ENCODE data around the gene CDK5RAP2.

CDK5RAP2 gene

DNA sequence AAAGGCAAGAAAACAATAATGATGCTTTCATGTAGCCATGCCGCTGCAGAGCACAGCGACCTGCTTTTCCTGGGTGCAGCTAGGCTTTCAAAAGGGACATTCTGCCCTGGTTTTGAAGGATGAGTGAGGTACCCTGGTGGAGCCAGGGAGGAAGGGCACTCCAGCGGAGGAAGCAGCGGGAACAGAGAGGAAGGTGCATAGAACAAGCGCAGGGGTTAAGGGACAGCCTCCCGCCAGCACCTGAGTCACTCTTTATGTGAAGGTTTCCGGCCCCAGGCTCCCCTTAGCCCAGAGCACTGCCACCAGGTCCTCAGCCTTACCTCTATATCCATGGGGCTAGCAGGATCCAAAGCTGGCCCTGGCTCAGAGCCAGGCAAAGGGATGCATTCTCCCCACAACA is 221.1 kb downstream of the CDK5RAP2 start:
- TF ChIP-seq, protein P1, sequence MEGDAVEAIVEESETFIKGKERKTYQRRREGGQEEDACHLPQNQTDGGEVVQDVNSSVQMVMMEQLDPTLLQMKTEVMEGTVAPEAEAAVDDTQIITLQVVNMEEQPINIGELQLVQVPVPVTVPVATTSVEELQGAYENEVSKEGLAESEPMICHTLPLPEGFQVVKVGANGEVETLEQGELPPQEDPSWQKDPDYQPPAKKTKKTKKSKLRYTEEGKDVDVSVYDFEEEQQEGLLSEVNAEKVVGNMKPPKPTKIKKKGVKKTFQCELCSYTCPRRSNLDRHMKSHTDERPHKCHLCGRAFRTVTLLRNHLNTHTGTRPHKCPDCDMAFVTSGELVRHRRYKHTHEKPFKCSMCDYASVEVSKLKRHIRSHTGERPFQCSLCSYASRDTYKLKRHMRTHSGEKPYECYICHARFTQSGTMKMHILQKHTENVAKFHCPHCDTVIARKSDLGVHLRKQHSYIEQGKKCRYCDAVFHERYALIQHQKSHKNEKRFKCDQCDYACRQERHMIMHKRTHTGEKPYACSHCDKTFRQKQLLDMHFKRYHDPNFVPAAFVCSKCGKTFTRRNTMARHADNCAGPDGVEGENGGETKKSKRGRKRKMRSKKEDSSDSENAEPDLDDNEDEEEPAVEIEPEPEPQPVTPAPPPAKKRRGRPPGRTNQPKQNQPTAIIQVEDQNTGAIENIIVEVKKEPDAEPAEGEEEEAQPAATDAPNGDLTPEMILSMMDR (conservative IDR thresholded peaks at IDR 0.05; ENCODE audit: low read length), result no peak
- no peak for TF ChIP-seq EZH2phosphoT487 (IDR thresholded peaks at IDR 0.05; ENCODE audit: borderline replicate concordance)
- Histone ChIP-seq H3K9ac (ENCODE audit: low read depth, low read length, poor library complexity, severe bottlenecking) (no peak overlapping the region), H3K27me3 (ENCODE audit: insufficient read depth, low read length, poor library complexity, severe bottlenecking) (no peaks in the 10 kb centered on the region), H3K36me3 (ENCODE audit: insufficient read depth, low read length) (no peaks in the 10 kb centered on the region), H3K4me1 (ENCODE audit: insufficient read depth, low read length, poor library complexity, severe bottlenecking) (no peaks in the 10 kb centered on the region), H3K9me2 (replicated peaks; ENCODE audit: low read depth, low read length) (no peaks in the 10 kb centered on the region), H3K9me3 (ENCODE audit: insufficient read depth, low read depth, low read length) (no peaks in the 10 kb centered on the region), H3K4me2 (ENCODE audit: low read depth, low read length, poor library complexity, severe bottlenecking) (no peak overlapping the region), H3K4me3 (ENCODE audit: low read length, poor library complexity, severe bottlenecking) (no peak overlapping the region), H4K20me1 (ENCODE audit: insufficient read depth, low read length, poor library complexity, severe bottlenecking) (no peaks in the 10 kb centered on the region), H3K79me2 (ENCODE audit: insufficient read depth, low read length) (no peaks in the 10 kb centered on the region), H3F3A (ENCODE audit: low read depth) (no peaks in the 10 kb centered on the region), H2AFZ (ENCODE audit: low read length) (no peak overlapping the region)

DNA sequence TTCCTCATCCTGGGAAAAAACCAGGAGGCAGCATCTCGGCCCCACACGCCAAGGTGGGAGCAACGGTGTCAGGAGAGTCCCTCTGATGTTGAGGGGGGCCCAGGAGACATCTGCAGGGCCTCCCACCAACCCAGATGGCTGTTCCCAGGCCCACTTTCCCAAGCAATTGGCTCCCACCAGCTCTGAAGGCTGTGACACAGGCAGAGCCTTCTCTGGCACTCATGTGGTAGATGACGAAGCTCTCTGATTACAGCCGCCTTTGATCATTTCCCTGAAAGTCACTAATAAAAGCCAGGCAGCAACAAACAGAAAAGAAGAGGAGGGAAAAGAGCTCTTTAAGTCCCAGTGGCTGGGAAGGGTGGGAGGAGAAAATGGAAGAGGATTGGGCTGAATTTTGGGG is 226.5 kb downstream of the CDK5RAP2 start:
- Histone ChIP-seq H3K27me3 (ENCODE audit: insufficient read depth, low read length, poor library complexity, severe bottlenecking) (no peaks in the 10 kb centered on the region), H3K4me1 (ENCODE audit: insufficient read depth, low read length, poor library complexity, severe bottlenecking) (no peaks in the 10 kb centered on the region), H3K79me2 (ENCODE audit: insufficient read depth, low read length) (no peaks in the 10 kb centered on the region), H3K9me2 (replicated peaks; ENCODE audit: low read depth, low read length) (no peaks in the 10 kb centered on the region), H3K4me3 (ENCODE audit: low read length, poor library complexity, severe bottlenecking) (no peak overlapping the region), H4K20me1 (ENCODE audit: insufficient read depth, low read length, poor library complexity, severe bottlenecking) (no peaks in the 10 kb centered on the region), H3K36me3 (ENCODE audit: insufficient read depth, low read length) (no peaks in the 10 kb centered on the region), H3F3A (ENCODE audit: low read depth) (no peaks in the 10 kb centered on the region), H3K4me2 (ENCODE audit: low read depth, low read length, poor library complexity, severe bottlenecking) (no peak overlapping the region), H2AFZ (ENCODE audit: low read length) (no peak overlapping the region), H3K9me3 (ENCODE audit: insufficient read depth, low read depth, low read length) (no peaks in the 10 kb centered on the region), H3K9ac (ENCODE audit: low read depth, low read length, poor library complexity, severe bottlenecking) (no peak overlapping the region)
- TF ChIP-seq, protein P1 (conservative IDR thresholded peaks at IDR 0.05; ENCODE audit: low read length), result no peak
- no peak for TF ChIP-seq EZH2phosphoT487 (IDR thresholded peaks at IDR 0.05; ENCODE audit: borderline replicate concordance)

DNA sequence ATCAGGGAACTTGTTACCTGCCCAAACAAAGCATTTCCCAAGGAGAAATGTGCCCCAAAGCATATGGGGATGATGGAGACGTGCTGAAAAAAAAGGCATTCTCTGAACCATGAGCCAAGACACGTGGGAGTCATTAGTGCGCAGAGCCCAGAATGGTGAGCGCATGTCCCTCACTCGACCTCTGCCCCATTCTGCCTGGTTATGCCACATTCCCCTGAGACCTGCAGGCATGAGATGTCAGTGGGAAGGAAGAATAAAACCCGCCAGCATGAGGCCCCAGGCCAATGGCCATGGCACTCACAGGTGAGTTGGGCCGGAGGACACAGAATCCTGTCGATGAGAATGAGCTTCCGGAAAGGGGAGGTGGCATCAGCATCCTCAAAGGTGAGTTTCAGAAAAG is 228.9 kb downstream of the CDK5RAP2 start:
- H3K9me2 ChIP-seq (replicated peaks; ENCODE audit: low read depth, low read length), result no peaks in the 10 kb centered on the region
- no peaks in the 10 kb centered on the region for H3K9me3 ChIP-seq (ENCODE audit: insufficient read depth, low read depth, low read length)
- H3F3A ChIP-seq (ENCODE audit: low read depth), result no peaks in the 10 kb centered on the region
- H4K20me1 ChIP-seq (ENCODE audit: insufficient read depth, low read length, poor library complexity, severe bottlenecking), result no peaks in the 10 kb centered on the region
- H3K36me3 ChIP-seq (ENCODE audit: insufficient read depth, low read length), result no peaks in the 10 kb centered on the region
- H3K9ac ChIP-seq (ENCODE audit: low read depth, low read length, poor library complexity, severe bottlenecking), result no peak overlapping the region
- no peak overlapping the region for H2AFZ ChIP-seq (ENCODE audit: low read length)
- no peak overlapping the region for H3K4me2 ChIP-seq (ENCODE audit: low read depth, low read length, poor library complexity, severe bottlenecking)
- H3K27me3 ChIP-seq (ENCODE audit: insufficient read depth, low read length, poor library complexity, severe bottlenecking), result no peaks in the 10 kb centered on the region
- H3K79me2 ChIP-seq (ENCODE audit: insufficient read depth, low read length), result no peaks in the 10 kb centered on the region
- TF ChIP-seq, protein P1 (conservative IDR thresholded peaks at IDR 0.05; ENCODE audit: low read length), result no peak
- TF ChIP-seq EZH2phosphoT487 (IDR thresholded peaks at IDR 0.05; ENCODE audit: borderline replicate concordance), result no peak
- no peak overlapping the region for H3K4me3 ChIP-seq (ENCODE audit: low read length, poor library complexity, severe bottlenecking)
- H3K4me1 ChIP-seq (ENCODE audit: insufficient read depth, low read length, poor library complexity, severe bottlenecking), result no peaks in the 10 kb centered on the region
